Ishikawa (cell line): ENCODE data around the gene HOXA11.
A peak's percentile ranks its signal among the peaks of the same experiment; 100 is the strongest.

Experiments
- CEBPB ChIP-seq: IDR thresholded peaks from 2 replicates; pipeline ENCODE4 v1.6.1; 2012
- CREB1 ChIP-seq: IDR thresholded peaks from 2 replicates; pipeline ENCODE4 v1.6.1; 2012; ENCODE audit warnings: low read depth
- EGR1 ChIP-seq: IDR thresholded peaks from 2 replicates; pipeline ENCODE4 v1.6.1; 2012
- EP300 ChIP-seq: IDR thresholded peaks from 2 replicates; pipeline ENCODE4 v1.6.1; 2012; ENCODE audit warnings: borderline replicate concordance
- FOXM1 ChIP-seq: IDR thresholded peaks from 2 replicates; pipeline ENCODE4 v1.6.1; 2012; ENCODE audit warnings: low read depth, borderline replicate concordance
- MAX ChIP-seq: IDR thresholded peaks from 2 replicates; pipeline ENCODE4 v1.6.1; 2012
- NFIC ChIP-seq: IDR thresholded peaks from 2 replicates; pipeline ENCODE4 v1.6.1; 2012
- RAD21 ChIP-seq: IDR thresholded peaks from 2 replicates; pipeline ENCODE4 v1.6.1; 2012; ENCODE audit warnings: low read depth
- REST ChIP-seq: IDR thresholded peaks from 2 replicates; pipeline ENCODE4 v1.6.1; 2012; ENCODE audit warnings: low read depth, mild to moderate bottlenecking
- TAF1 ChIP-seq: IDR thresholded peaks from 2 replicates; pipeline ENCODE4 v1.6.1; 2012; ENCODE audit warnings: low read depth, mild to moderate bottlenecking
- TCF12 ChIP-seq: IDR thresholded peaks from 2 replicates; pipeline ENCODE4 v1.6.1; 2012; ENCODE audit warnings: low read depth
- TEAD4 ChIP-seq: IDR thresholded peaks from 2 replicates; pipeline ENCODE4 v1.6.1; 2012
- USF1 ChIP-seq: IDR thresholded peaks from 2 replicates; pipeline ENCODE4 v1.6.1; 2012
- YY1 ChIP-seq: IDR thresholded peaks from 2 replicates; pipeline ENCODE4 v1.6.1; 2012; ENCODE audit warnings: low read depth
- ZBTB7A ChIP-seq: IDR thresholded peaks from 2 replicates; pipeline ENCODE4 v1.6.1; 2012; ENCODE audit warnings: low read depth

The HOXA11 gene

GRCh38 chr7:27179503-27180430 is 5.3 kb downstream of the HOXA11 start:
- TF ChIP-seq TEAD4 (no peak), RAD21 (peak; percentile 45)

GRCh38 chr7:27179030-27179429 is 6.0 kb downstream of the HOXA11 start:
- TF ChIP-seq EGR1 (no peak), NFIC (no peak), TAF1 (no peak)

- TF ChIP-seq USF1 (no peak), TCF12 (no peak)
These were observed 6.7 kb downstream of the HOXA11 start for GRCh38 chr7:27178366-27178765.

GRCh38 chr7:27177795-27178320 is 7.2 kb downstream of the HOXA11 start:
- no peak for TF ChIP-seq FOXM1
- no peak for TF ChIP-seq TAF1
- no peak for TF ChIP-seq CEBPB
- TF ChIP-seq EGR1 = no peak
- no peak for TF ChIP-seq MAX
- TF ChIP-seq NFIC = no peak
- no peak for TF ChIP-seq TCF12
- TF ChIP-seq EP300 = no peak
- TF ChIP-seq YY1 = no peak
- TF ChIP-seq REST = no peak
- no peak for TF ChIP-seq CREB1
- no peak for TF ChIP-seq RAD21
- TF ChIP-seq TEAD4 = no peak
- no peak for TF ChIP-seq ZBTB7A
- TF ChIP-seq USF1 = no peak

- no peak for TF ChIP-seq REST
- no peak for TF ChIP-seq CREB1
- no peak for TF ChIP-seq USF1
- no peak for TF ChIP-seq ZBTB7A
- no peak for TF ChIP-seq TAF1
- no peak for TF ChIP-seq FOXM1
- TF ChIP-seq EP300 = no peak
- TF ChIP-seq NFIC = no peak
These were observed 7.9 kb downstream of the HOXA11 start for GRCh38 chr7:27176962-27177794.

GRCh38 chr7:27176524-27176845 is 8.5 kb downstream of the HOXA11 start:
- no peak for TF ChIP-seq CEBPB
- no peak for TF ChIP-seq CREB1
- no peak for TF ChIP-seq RAD21
- no peak for TF ChIP-seq MAX
- no peak for TF ChIP-seq REST
- no peak for TF ChIP-seq EGR1
- TF ChIP-seq EP300 = no peak
- no peak for TF ChIP-seq TEAD4
- no peak for TF ChIP-seq FOXM1
- no peak for TF ChIP-seq USF1
- no peak for TF ChIP-seq ZBTB7A
- no peak for TF ChIP-seq NFIC
- TF ChIP-seq TAF1 = no peak
- TF ChIP-seq TCF12 = no peak
- no peak for TF ChIP-seq YY1
